Activated effector memory CD4-positive, alpha-beta T cell treated with anti-CD3 and anti-CD28 coated beads, Interleukin-2, amount 50 U/mL, for 16 hours (primary cell): Measurements from ENCODE around the gene RASSF4.

Experiments
- DNase-seq: peaks from one replicate; pipeline ENCODE4 v3.0.0-alpha.2; 2020

RASSF4 gene

GRCh38 chr10:44977287-44978212 is 17.9 kb downstream of the RASSF4 start:
- DNase-seq, result no peak

GRCh38 chr10:44978213-44978569 is 18.6 kb downstream of the RASSF4 start:
- DNase-seq, result no peak

GRCh38 chr10:44978570-44979280 is 19.1 kb downstream of the RASSF4 start, which contains the start of gene DEPP1:
DEPP1 (minus strand) TSS chr10:44978809; CDS start chr10:44978030, 779 bp downstream.
- DNase-seq, result no peak

GRCh38 chr10:44979281-44980191 is 19.9 kb downstream of the RASSF4 start:
- DNase-seq, result peak; percentile 49

GRCh38 chr10:44980309-44981171 is 20.9 kb downstream of the RASSF4 start:
- peak; percentile 57 for DNase-seq

- DNase-seq, result no peak
These were observed 21.8 kb downstream of the RASSF4 start for GRCh38 chr10:44981172-44982113.

GRCh38 chr10:44982114-44982460 is 22.5 kb downstream of the RASSF4 start:
- DNase-seq, result no peak

GRCh38 chr10:44982496-44982895 is 22.9 kb downstream of the RASSF4 start:
- DNase-seq, result no peak

GRCh38 chr10:44983066-44983894 is 23.7 kb downstream of the RASSF4 start:
- no peak for DNase-seq

GRCh38 chr10:44983895-44984278 is 24.3 kb downstream of the RASSF4 start:
- DNase-seq, result no peak

- no peak for DNase-seq
These were observed 25.1 kb downstream of the RASSF4 start for GRCh38 chr10:44984671-44985101.

GRCh38 chr10:44985175-44985681 is 25.6 kb downstream of the RASSF4 start:
- no peak for DNase-seq

- no peak for DNase-seq
These were observed 26.6 kb downstream of the RASSF4 start for GRCh38 chr10:44986179-44986578.

- DNase-seq, result no peak
These were observed 27.1 kb downstream of the RASSF4 start for GRCh38 chr10:44986670-44987069.

GRCh38 chr10:44988957-44989585 is 29.5 kb downstream of the RASSF4 start:
- no peak for DNase-seq

- no peak for DNase-seq
These were observed 30.1 kb downstream of the RASSF4 start for GRCh38 chr10:44989597-44990301.

GRCh38 chr10:44990302-44990655 is 30.7 kb downstream of the RASSF4 start:
- DNase-seq, result no peak

- no peak for DNase-seq
These were observed 31.4 kb downstream of the RASSF4 start for GRCh38 chr10:44990965-44991364.

- DNase-seq, result no peak
These were observed 32.0 kb downstream of the RASSF4 start for GRCh38 chr10:44991571-44991970.
